Activated B cell treated with CpG ODN at 0.5 μM for 24 hours (primary cell): Measurements from ENCODE around the gene CD8B2. TPM values are rescaled to one million over a fixed set of nuclear protein-coding genes. Genes with fewer than 3 reads are reported as not detected.

Experiments used
- ATAC-seq: fragments of 200-7000 bp; cut with Tn5 transposase; one replicate; pipeline ENCODE4 v1.10.0; 2021; ENCODE audit warnings: low read depth, mild to moderate bottlenecking, moderate library complexity
- CTCF ChIA-PET: fragments of 350-600 bp; sonication (Branson Sonifier 250); formaldehyde crosslinking; loops from one replicate; lab custom pipeline; 2021; ENCODE audit warnings: antibody characterized with exemption; lab: Charles Lee
- POLR2A ChIA-PET: fragments of 350-600 bp; sonication (Branson Sonifier 250); formaldehyde crosslinking; loops from one replicate; lab custom pipeline; 2021; ENCODE audit warnings: antibody characterized with exemption; lab: Charles Lee
- DNase-seq: peaks from one replicate; pipeline ENCODE4 v3.0.0; 2022
- H3K27ac Mint-ChIP-seq: one replicate; pipeline ENCODE4 v1.8.0; 2020; ENCODE audit warnings: mixed read lengths
- H3K27me3 Mint-ChIP-seq: one replicate; pipeline ENCODE4 v1.8.0; 2021; ENCODE audit warnings: mixed read lengths
- H3K36me3 Mint-ChIP-seq: one replicate; pipeline ENCODE4 v1.8.0; 2021; ENCODE audit warnings: low read depth, mixed read lengths
- H3K4me1 Mint-ChIP-seq: one replicate; pipeline ENCODE4 v1.8.0; 2021; ENCODE audit warnings: mixed read lengths
- H3K4me3 Mint-ChIP-seq: one replicate; pipeline ENCODE4 v1.8.0; 2020; ENCODE audit warnings: mild to moderate bottlenecking, mixed read lengths
- H3K9me3 Mint-ChIP-seq: one replicate; pipeline ENCODE4 v1.8.0; 2020; ENCODE audit warnings: mixed read lengths
- CTCF ChIP-seq: fragments of 200-600 bp; IDR thresholded peaks from one replicate; pipeline ENCODE4 v1.8.0; 2022; ENCODE audit warnings: antibody characterized with exemption, mild to moderate bottlenecking
- intact Hi-C: fragments of 100-400 bp; cut with micrococcal nuclease; formaldehyde crosslinking; loops from one replicate; pipeline ENCODE4 v1.15.1; 2024
- total RNA-seq: library from RNA; stranded (reverse); gene quantifications from 2 replicates; pipeline ENCODE4 v1.2.3, GENCODE V29; 2022

Gene CD8B2
- total RNA-seq, 1 donor from 2014 or later, result not detected

- H3K4me3 Mint-ChIP-seq, result no peak overlapping the region
- intact Hi-C loops, result no loop called here
- CTCF ChIA-PET, result no interaction called here
- H3K4me1 Mint-ChIP-seq, result no peaks in the 10 kb centered on the region
- peaks cover 4% of the 10 kb centered on the region for H3K27me3 Mint-ChIP-seq
- no peaks in the 10 kb centered on the region for H3K36me3 Mint-ChIP-seq
- POLR2A ChIA-PET, result no interaction called here
- ATAC-seq, result no peak
- H3K9me3 Mint-ChIP-seq, result peaks cover 2% of the 10 kb centered on the region
- no peak overlapping the region for H3K27ac Mint-ChIP-seq
- DNase-seq, result no peak
- TF ChIP-seq CTCF, result no peak
Measured at GRCh38 chr2:106560773-106561172, 73.6 kb downstream of the CD8B2 start.

GRCh38 chr2:106561356-106561755 is 74.2 kb downstream of the CD8B2 start:
- DNase-seq (no peak), ATAC-seq (no peak)
- POLR2A ChIA-PET, result no interaction called here
- CTCF ChIA-PET, result no interaction called here
- Mint-ChIP-seq H3K4me3 (no peak overlapping the region), H3K36me3 (no peaks in the 10 kb centered on the region), H3K9me3 (peaks cover 2% of the 10 kb centered on the region), H3K27me3 (peaks cover 6% of the 10 kb centered on the region), H3K4me1 (no peaks in the 10 kb centered on the region), H3K27ac (no peak overlapping the region)
- no peak for TF ChIP-seq CTCF
- intact Hi-C loops, result no loop called here

- Mint-ChIP-seq H3K27ac (no peak overlapping the region), H3K36me3 (no peaks in the 10 kb centered on the region), H3K27me3 (peaks cover 6% of the 10 kb centered on the region), H3K4me1 (no peaks in the 10 kb centered on the region), H3K9me3 (peaks cover 1% of the 10 kb centered on the region), H3K4me3 (no peak overlapping the region)
- DNase-seq (no peak), ATAC-seq (no peak)
- intact Hi-C loops, result no loop called here
- TF ChIP-seq CTCF, result no peak
- CTCF ChIA-PET, result no interaction called here
- POLR2A ChIA-PET, result no interaction called here
Measured at GRCh38 chr2:106561803-106562202, 74.6 kb downstream of the CD8B2 start.

- Mint-ChIP-seq H3K27ac (no peak overlapping the region), H3K4me1 (no peaks in the 10 kb centered on the region), H3K9me3 (no peaks in the 10 kb centered on the region), H3K4me3 (no peak overlapping the region), H3K36me3 (no peaks in the 10 kb centered on the region), H3K27me3 (peaks cover 6% of the 10 kb centered on the region)
- intact Hi-C loops, result no loop called here
- POLR2A ChIA-PET, result no interaction called here
- CTCF ChIA-PET, result interaction anchor here (0.7 kb wide), 1 partner anchor 20 kb away, joined by 3 read pairs; no protein-coding TSS in a partner anchor
- DNase-seq (no peak), ATAC-seq (no peak)
- no peak for TF ChIP-seq CTCF
Measured at GRCh38 chr2:106562268-106563186, 75.4 kb downstream of the CD8B2 start.

GRCh38 chr2:106563195-106563594 is 76.0 kb downstream of the CD8B2 start:
- ATAC-seq, result no peak
- H3K27ac Mint-ChIP-seq, result no peak overlapping the region

More at GRCh38 chr2:106563195-106563594, 76.0 kb downstream of the CD8B2 start:
- ChIA-PET POLR2A (no interaction called here), CTCF (no interaction called here)
- peaks cover 6% of the 10 kb centered on the region for H3K27me3 Mint-ChIP-seq
- no peak overlapping the region for H3K4me3 Mint-ChIP-seq
- intact Hi-C loops, result no loop called here
- no peak for DNase-seq
- H3K36me3 Mint-ChIP-seq, result no peaks in the 10 kb centered on the region
- H3K9me3 Mint-ChIP-seq, result no peaks in the 10 kb centered on the region
- H3K4me1 Mint-ChIP-seq, result no peaks in the 10 kb centered on the region
- no peak for TF ChIP-seq CTCF
